Pancreas (tissue), 10 donors: Measurements from ENCODE around the gene GHRHR. TPM values are rescaled to one million over a fixed set of nuclear protein-coding genes. Genes with fewer than 3 reads are reported as not detected.

Experiments
- ATAC-seq, 4 donors: fragments of 200-7000 bp; cut with Tn5 transposase; one replicate each; pipeline versions ENCODE4 v1.8.0 to v1.9.1; 2020; ENCODE audit warnings: mild to moderate bottlenecking in 4 of 4, moderate library complexity in 4 of 4
- DNase-seq, 6 donors: peaks; one replicate each; pipeline ENCODE4 v3.0.0-alpha.2; 2020
- FAIRE-seq: peaks from 2 replicates; lab custom pipeline; 2012; peaks lifted over from hg19 to GRCh38; lab: Jason Lieb, UNC
- H3K27ac ChIP-seq, 4 donors: fragments of 200-600 bp; sonication (generic); 1 replicate in 3 of 4; 2 replicates in 1 of 4; pipeline versions ENCODE4 v1.5.0 to v1.8.0; 2020
- H3K27me3 ChIP-seq, 4 donors: fragments of 200-600 bp; one replicate each; pipeline ENCODE4 v1.8.0; 2021
- H3K36me3 ChIP-seq, 3 donors: fragments of 200-600 bp; sonication (generic) in 1 of 3; one replicate each; pipeline versions ENCODE4 v1.5.0 to v1.8.0; 2020 to 2021
- H3K4me1 ChIP-seq, 3 donors: fragments of 200-600 bp; one replicate each; pipeline ENCODE4 v1.8.0; 2021
- H3K4me3 ChIP-seq, 4 donors: fragments of 200-600 bp; sonication (generic) in 2 of 4; one replicate each; pipeline versions ENCODE4 v1.5.0 to v1.8.0; 2020 to 2021
- H3K9me3 ChIP-seq, 4 donors: fragments of 200-600 bp; one replicate each; pipeline ENCODE4 v1.8.0; 2021
- WGBS, 2 donors: extraction: QIAGEN DNeasy Blood & Tissue Kit; methylation state at CpG; one replicate each; pipeline ENCODE4 v1.1.7; 2013; 5-methylcytosine and 5-hydroxymethylcytosine counted together
- intact Hi-C, 3 donors: fragments of 100-400 bp; cut with DNase I; formaldehyde crosslinking; loops; one replicate each; pipeline versions ENCODE4 v1.11.1 to v1.14.2; 2022
- polyA plus RNA-seq, 2 donors: library from polyadenylated mRNA; stranded (reverse); fragments of 200-250 nt; gene quantifications; one replicate each; pipeline ENCODE4 v1.2.3, GENCODE V29; 2013
- total RNA-seq, 6 donors: library from RNA; stranded (reverse); fragmentation: NEBNext Ultra II Directional in 4 of 6; extraction: Animal tissue kit (Norgen Biotek cat#: 25700) in 4 of 6; gene quantifications; one replicate each; pipeline versions ENCODE4 v1.2.1 to v1.2.4, GENCODE V29; 2021 to 2023
- TF ChIP-seq, protein P1 (sequence below), 4 donors: fragments of 200-600 bp; sonication (generic) in 3 of 4; IDR thresholded peaks; one replicate each; pipeline versions ENCODE4 v1.5.0 to v1.8.0; 2021; ENCODE audit warnings: antibody characterized with exemption in 4 of 4
- donor health status: healthy with polysubstance abuse.
- donor health status: DM: no; HTN: no; CAD: no; lungs with moderate emphysema.
- donor health status: DM: no; HTN: no; CAD: no.
- donor health status: control.
- donor health status: control.
- donor health status: Bipolar disorder and iron deficiency.
- donor health status: DM: yes; HTN: yes; CAD: no.
- donor health status: DM: no; HTN: no; CAD: no.
- donor health status: DM: no; HTN: no; CAD: no.
- donor health status: DM: yes; HTN: yes; CAD: no.

The GHRHR gene
- total and polyA plus RNA-seq, 8 donors, result 0.34 to 0.55 (median 0.47) TPM; not detected in 5

DNA sequence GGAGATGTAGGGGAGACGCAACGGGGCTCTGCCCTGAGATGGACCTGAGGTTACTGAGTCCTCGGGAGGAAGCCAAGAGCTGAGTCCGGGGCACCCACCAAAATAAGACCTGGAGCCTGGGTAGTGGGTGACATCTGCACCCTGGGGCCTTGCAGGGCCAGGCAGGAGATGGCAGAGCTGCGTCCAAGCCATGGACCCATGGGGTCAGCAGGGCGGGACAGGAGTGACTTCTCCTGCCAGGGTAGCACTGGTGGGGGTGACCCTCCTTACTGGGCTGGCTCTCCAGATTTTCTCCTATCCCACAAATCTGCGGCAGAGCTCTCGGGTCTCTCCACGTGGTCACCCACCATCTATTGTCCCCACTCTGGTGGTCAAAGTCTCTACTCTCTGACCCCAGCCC, 2.1 kb downstream of the GHRHR start:
- Histone ChIP-seq H3K4me3 (no peak overlapping the region), H3K4me1 (no peaks in the 10 kb centered on the region), H3K27me3 (no peaks in the 10 kb centered on the region), H3K9me3 (no peaks in the 10 kb centered on the region), H3K36me3 (no peaks in the 10 kb centered on the region), H3K27ac (no peak overlapping the region)
- FAIRE-seq (no peak), DNase-seq (no peak), ATAC-seq (no peak)
- TF ChIP-seq, protein P1, sequence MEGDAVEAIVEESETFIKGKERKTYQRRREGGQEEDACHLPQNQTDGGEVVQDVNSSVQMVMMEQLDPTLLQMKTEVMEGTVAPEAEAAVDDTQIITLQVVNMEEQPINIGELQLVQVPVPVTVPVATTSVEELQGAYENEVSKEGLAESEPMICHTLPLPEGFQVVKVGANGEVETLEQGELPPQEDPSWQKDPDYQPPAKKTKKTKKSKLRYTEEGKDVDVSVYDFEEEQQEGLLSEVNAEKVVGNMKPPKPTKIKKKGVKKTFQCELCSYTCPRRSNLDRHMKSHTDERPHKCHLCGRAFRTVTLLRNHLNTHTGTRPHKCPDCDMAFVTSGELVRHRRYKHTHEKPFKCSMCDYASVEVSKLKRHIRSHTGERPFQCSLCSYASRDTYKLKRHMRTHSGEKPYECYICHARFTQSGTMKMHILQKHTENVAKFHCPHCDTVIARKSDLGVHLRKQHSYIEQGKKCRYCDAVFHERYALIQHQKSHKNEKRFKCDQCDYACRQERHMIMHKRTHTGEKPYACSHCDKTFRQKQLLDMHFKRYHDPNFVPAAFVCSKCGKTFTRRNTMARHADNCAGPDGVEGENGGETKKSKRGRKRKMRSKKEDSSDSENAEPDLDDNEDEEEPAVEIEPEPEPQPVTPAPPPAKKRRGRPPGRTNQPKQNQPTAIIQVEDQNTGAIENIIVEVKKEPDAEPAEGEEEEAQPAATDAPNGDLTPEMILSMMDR (IDR thresholded peaks at IDR 0.05), result no peak
- intact Hi-C loops, result no loop called here
- 71 to 80% methylated on average over 9 of the region's 9 CpGs for WGBS, 2 donors

DNA sequence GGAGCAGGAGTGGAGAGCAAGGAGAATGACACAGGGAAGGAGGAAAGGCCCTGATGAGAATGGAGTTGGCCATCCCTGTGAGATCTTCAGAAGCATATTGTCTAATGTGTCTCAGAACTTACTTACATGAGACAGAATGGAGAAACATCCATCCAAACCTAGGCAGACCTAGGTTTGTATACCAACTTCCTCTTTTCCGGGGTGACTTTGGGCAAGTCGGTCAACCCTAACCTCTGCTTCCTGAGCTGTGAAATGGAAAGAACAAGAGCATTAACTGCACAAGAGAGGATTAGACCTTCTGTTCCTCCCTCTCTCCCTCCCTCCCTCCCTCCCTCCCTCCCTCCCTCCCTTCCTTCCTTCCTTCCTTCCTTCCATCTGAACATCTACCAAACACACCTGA, 4.5 kb downstream of the GHRHR start:
- no peak for FAIRE-seq
- H3K36me3 ChIP-seq, result no peaks in the 10 kb centered on the region
- H3K27ac ChIP-seq, result no peak overlapping the region
- WGBS, 2 donors, result 89 to 92% methylated on average over 2 of the region's 2 CpGs
- no peaks in the 10 kb centered on the region for H3K27me3 ChIP-seq
- H3K9me3 ChIP-seq, result no peaks in the 10 kb centered on the region
- TF ChIP-seq, protein P1 (IDR thresholded peaks at IDR 0.05), result no peak
- intact Hi-C loops, result no loop called here
- H3K4me1 ChIP-seq, result no peaks in the 10 kb centered on the region
- no peak overlapping the region for H3K4me3 ChIP-seq
- no peak for DNase-seq
- no peak for ATAC-seq

DNA sequence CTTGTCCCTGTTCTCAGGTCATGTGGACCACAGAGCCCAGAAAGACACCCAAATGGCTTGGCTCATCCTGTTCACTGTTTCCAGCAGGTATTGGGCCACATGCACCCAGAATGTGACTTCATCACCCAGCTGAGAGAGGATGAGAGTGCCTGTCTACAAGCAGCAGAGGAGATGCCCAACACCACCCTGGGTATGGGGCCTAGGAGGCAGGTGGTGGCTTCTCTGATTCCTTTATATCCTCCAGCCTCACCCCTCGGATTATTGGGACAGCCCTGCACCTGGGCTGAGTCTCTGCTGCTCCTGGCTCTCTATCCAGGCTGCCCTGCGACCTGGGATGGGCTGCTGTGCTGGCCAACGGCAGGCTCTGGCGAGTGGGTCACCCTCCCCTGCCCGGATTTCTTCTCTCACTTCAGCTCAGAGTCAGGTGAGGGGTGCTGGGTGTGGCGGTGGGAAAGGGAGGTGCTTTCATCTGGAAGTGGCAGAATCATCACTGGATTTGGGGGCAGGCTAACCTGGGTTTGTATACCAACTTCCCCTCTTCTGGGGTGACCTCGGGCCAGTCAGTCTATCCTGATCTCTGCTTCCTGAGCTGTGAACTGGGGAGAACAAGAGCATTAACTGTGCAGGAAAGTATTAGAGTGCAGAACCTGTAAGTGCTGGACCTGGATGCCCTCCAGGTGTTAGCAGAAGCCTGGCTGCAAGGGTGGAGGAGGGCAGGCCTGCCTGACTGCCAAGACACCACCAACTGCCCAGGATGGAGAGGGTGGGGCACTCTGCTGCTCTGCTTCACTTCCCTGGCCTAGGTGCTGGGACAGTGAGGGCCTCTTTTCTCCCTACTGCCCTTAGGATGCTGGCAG, 5.2 kb downstream of the GHRHR start:
- Histone ChIP-seq H3K9me3 (no peaks in the 10 kb centered on the region), H3K36me3 (no peaks in the 10 kb centered on the region), H3K27ac (no peak overlapping the region), H3K4me1 (no peaks in the 10 kb centered on the region), H3K27me3 (no peaks in the 10 kb centered on the region), H3K4me3 (no peak overlapping the region)
- TF ChIP-seq, protein P1 (IDR thresholded peaks at IDR 0.05), result no peak
- intact Hi-C loops, result no loop called here
- FAIRE-seq, result no peak
- peak in 3 of 6 donors; percentile 8 to 41 (median 11) for DNase-seq
- 74 to 77% methylated on average over 7 of the region's 7 CpGs for WGBS, 2 donors
- ATAC-seq, result peak in 2 of 4 donors; percentile 47 to 57

DNA sequence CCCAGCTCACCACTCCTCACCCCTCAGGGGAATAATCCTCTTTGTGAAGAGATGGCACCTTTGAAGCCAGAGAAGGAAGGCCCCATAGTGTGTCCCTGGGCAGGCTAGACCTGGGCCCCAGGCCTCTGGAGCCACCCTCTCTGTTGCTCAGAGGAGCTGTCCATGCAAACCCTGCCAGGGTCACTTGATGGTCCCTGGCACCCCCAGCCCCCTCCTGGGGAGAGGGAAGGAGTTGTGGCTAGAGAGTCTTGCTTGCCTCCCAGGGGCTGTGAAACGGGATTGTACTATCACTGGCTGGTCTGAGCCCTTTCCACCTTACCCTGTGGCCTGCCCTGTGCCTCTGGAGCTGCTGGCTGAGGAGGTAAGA, 5.8 kb downstream of the GHRHR start:
- FAIRE-seq, result no peak
- Histone ChIP-seq H3K27me3 (no peaks in the 10 kb centered on the region), H3K9me3 (no peaks in the 10 kb centered on the region), H3K4me1 (no peaks in the 10 kb centered on the region), H3K4me3 (no peak overlapping the region), H3K36me3 (no peaks in the 10 kb centered on the region), H3K27ac (no peak overlapping the region)
- 94 to 100% methylated on average over 1 of the region's 1 CpG for WGBS, 2 donors
- intact Hi-C loops, result no loop called here
- peak in 2 of 6 donors; percentile 6 to 39 for DNase-seq
- no peak for ATAC-seq
- TF ChIP-seq, protein P1 (IDR thresholded peaks at IDR 0.05), result no peak

DNA sequence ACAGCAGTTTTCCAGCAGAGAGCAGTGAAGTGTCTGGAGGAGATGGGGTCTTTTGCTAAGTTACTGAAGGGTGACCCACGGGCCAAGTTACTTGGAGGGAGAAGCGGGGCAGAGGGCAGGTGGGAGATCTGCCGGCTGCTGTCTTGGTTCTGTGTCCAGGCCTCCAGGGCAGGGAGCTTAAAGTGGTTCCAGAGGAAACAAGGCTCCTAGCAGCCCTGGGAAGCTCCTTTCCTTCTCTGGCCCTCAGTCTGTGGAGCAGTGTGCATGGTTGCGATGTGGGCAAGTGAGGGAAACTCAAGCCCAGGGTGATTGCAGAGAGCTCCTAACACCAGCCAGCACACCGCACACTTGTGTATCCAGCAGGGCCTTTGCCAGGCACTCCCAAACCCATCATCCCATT, 6.3 kb downstream of the GHRHR start:
- H3K9me3 ChIP-seq, result no peaks in the 10 kb centered on the region
- H3K4me1 ChIP-seq, result no peaks in the 10 kb centered on the region
- H3K27me3 ChIP-seq, result no peaks in the 10 kb centered on the region
- no peak overlapping the region for H3K4me3 ChIP-seq
- peak in 2 of 6 donors; percentile 4 to 23 for DNase-seq
- no peaks in the 10 kb centered on the region for H3K36me3 ChIP-seq
- no peak overlapping the region for H3K27ac ChIP-seq
- no peak for FAIRE-seq
- 83 to 93% methylated on average over 5 of the region's 5 CpGs for WGBS, 2 donors
- TF ChIP-seq, protein P1 (IDR thresholded peaks at IDR 0.05), result no peak
- intact Hi-C loops, result loop anchor here in 1 of 3 donors (10.0 kb wide), 1 partner anchor 175 kb away; no protein-coding TSS in a partner anchor
- no peak for ATAC-seq
